DOHH2 (cell line): ENCODE measurements around the gene OR4D1.

Experiments used
- EZH2phosphoT487 ChIP-seq: fragments of 200-600 bp; sonication (generic); IDR thresholded peaks from 2 replicates; pipeline ENCODE4 v1.6.1; 2017; ENCODE audit warnings: borderline replicate concordance, mild to moderate bottlenecking, antibody characterized with exemption, low read length, moderate library complexity, mixed read lengths
- TF ChIP-seq, protein P1 (sequence below): fragments of 200-600 bp; sonication (generic); IDR thresholded peaks from one replicate; pipeline ENCODE4 v1.5.1; 2014; ENCODE audit warnings: antibody characterized with exemption, mild to moderate bottlenecking, low read depth, low read length; ENCODE audit not compliant: poor library complexity, severe bottlenecking

DNA sequence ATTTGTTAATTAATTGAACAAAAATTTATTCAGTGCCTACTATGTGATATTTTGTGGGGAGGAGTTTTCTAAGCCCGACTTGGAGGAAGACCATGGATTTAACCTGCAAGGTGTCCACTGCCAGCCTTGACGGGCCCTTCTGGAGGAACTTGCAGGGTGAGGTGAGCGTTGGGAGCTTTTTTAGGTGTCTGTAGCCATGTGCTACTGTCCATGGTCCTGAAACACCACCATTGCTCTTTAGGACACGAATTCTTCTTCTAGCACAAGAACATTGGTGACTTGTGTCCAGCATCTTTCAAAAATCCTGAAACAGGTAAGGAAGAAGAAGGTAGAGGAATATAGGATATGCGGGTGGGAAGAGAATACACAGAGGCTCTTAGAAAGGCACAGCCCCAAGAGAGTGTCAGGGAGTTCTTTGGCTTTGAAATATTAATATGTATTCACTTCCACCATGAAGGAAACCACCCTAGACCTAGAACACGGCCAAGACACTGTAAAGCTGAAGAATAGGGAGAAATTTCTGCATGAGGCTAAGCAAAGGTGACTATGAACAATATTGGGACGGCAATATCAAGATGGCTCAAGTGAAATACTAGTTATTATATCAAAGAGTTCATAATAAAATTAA, 27.9 kb upstream of the OR4D1 start:
- TF ChIP-seq, protein P1, sequence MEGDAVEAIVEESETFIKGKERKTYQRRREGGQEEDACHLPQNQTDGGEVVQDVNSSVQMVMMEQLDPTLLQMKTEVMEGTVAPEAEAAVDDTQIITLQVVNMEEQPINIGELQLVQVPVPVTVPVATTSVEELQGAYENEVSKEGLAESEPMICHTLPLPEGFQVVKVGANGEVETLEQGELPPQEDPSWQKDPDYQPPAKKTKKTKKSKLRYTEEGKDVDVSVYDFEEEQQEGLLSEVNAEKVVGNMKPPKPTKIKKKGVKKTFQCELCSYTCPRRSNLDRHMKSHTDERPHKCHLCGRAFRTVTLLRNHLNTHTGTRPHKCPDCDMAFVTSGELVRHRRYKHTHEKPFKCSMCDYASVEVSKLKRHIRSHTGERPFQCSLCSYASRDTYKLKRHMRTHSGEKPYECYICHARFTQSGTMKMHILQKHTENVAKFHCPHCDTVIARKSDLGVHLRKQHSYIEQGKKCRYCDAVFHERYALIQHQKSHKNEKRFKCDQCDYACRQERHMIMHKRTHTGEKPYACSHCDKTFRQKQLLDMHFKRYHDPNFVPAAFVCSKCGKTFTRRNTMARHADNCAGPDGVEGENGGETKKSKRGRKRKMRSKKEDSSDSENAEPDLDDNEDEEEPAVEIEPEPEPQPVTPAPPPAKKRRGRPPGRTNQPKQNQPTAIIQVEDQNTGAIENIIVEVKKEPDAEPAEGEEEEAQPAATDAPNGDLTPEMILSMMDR: no peak
- TF ChIP-seq EZH2phosphoT487: no peak
